GM12801 (cell line): ENCODE data around the gene TEX101.

ENCODE experiments used
- CTCF ChIP-seq: IDR thresholded peaks from one replicate; pipeline ENCODE4 v1.5.1; 2011; ENCODE audit warnings: control low read depth; ENCODE audit not compliant: insufficient read length; ENCODE audit errors: extremely low read depth

Gene TEX101

GRCh38 chr19:43454031-43454430 lies 39.3 kb downstream of the TEX101 start:
- TF ChIP-seq CTCF: no peak

- TF ChIP-seq CTCF: no peak
Measured at GRCh38 chr19:43455321-43456113, 40.8 kb downstream of the TEX101 start.

- TF ChIP-seq CTCF: no peak
Measured at GRCh38 chr19:43457809-43458208, 43.1 kb downstream of the TEX101 start.

- TF ChIP-seq CTCF: no peak
Measured at GRCh38 chr19:43460362-43461016, 45.8 kb downstream of the TEX101 start.

GRCh38 chr19:43461303-43461702 lies 46.6 kb downstream of the TEX101 start:
- no peak for TF ChIP-seq CTCF

- no peak for TF ChIP-seq CTCF
Measured at GRCh38 chr19:43462383-43462782, 47.7 kb downstream of the TEX101 start.

- no peak for TF ChIP-seq CTCF
Measured at GRCh38 chr19:43462785-43463380, 48.2 kb downstream of the TEX101 start.
